Measurements from ENCODE around the gene TRIM17. TPM values are rescaled to one million over a fixed set of nuclear protein-coding genes. Genes with fewer than 3 reads are reported as not detected.

The TRIM17 gene
- total RNA-seq, 1 donor from 2014 or later: 1.2 TPM

- H3K9me3 ChIP-seq: no peaks in the 10 kb centered on the region
- no peak overlapping the region for H3K27ac ChIP-seq
- no peak for TF ChIP-seq POLR2A (IDR thresholded peaks at IDR 0.05)
- TF ChIP-seq POLR2AphosphoS5 (IDR thresholded peaks at IDR 0.05; ENCODE audit: insufficient read depth in 1 of 2, low read depth in 1 of 2): no peak
- TF ChIP-seq CTCF (IDR thresholded peaks at IDR 0.05): no peak
- intact Hi-C loops (cut with DNase I): no loop called here
- H3K36me3 ChIP-seq: no peaks in the 10 kb centered on the region
- no peaks in the 10 kb centered on the region for H3K4me1 ChIP-seq
- DNase-seq (ENCODE audit: extremely low spot score in 2 of 2): no peak
- no peaks in the 10 kb centered on the region for H3K27me3 ChIP-seq
- H3K4me3 ChIP-seq: no peak overlapping the region
Observed at GRCh38 chr1:228364706-228365213, 51.9 kb downstream of the TRIM17 start.

- DNase-seq (ENCODE audit: extremely low spot score in 2 of 2): no peak
Observed at GRCh38 chr1:228364068-228364705, 52.5 kb downstream of the TRIM17 start.

GRCh38 chr1:228363686-228364067, 53.0 kb downstream of the TRIM17 start:
- Histone ChIP-seq H3K9me3 (no peaks in the 10 kb centered on the region), H3K27me3 (no peaks in the 10 kb centered on the region), H3K27ac (no peak overlapping the region), H3K36me3 (no peaks in the 10 kb centered on the region), H3K4me1 (no peaks in the 10 kb centered on the region), H3K4me3 (no peak overlapping the region)
- no peak for DNase-seq (ENCODE audit: extremely low spot score in 2 of 2)
- intact Hi-C loops (cut with DNase I): no loop called here
- TF ChIP-seq POLR2A (IDR thresholded peaks at IDR 0.05): no peak
- no peak for TF ChIP-seq CTCF (IDR thresholded peaks at IDR 0.05)
- no peak for TF ChIP-seq POLR2AphosphoS5 (IDR thresholded peaks at IDR 0.05; ENCODE audit: insufficient read depth in 1 of 2, low read depth in 1 of 2)

More at GRCh38 chr1:228364068-228364705, 52.5 kb downstream of the TRIM17 start:
- Histone ChIP-seq H3K9me3 (no peaks in the 10 kb centered on the region), H3K4me1 (no peaks in the 10 kb centered on the region), H3K27me3 (no peaks in the 10 kb centered on the region), H3K27ac (no peak overlapping the region), H3K36me3 (no peaks in the 10 kb centered on the region), H3K4me3 (no peak overlapping the region)
- intact Hi-C loops (cut with DNase I): no loop called here
- TF ChIP-seq POLR2A (IDR thresholded peaks at IDR 0.05): no peak
- TF ChIP-seq POLR2AphosphoS5 (IDR thresholded peaks at IDR 0.05; ENCODE audit: insufficient read depth in 1 of 2, low read depth in 1 of 2): no peak
- no peak for TF ChIP-seq CTCF (IDR thresholded peaks at IDR 0.05)

DNA sequence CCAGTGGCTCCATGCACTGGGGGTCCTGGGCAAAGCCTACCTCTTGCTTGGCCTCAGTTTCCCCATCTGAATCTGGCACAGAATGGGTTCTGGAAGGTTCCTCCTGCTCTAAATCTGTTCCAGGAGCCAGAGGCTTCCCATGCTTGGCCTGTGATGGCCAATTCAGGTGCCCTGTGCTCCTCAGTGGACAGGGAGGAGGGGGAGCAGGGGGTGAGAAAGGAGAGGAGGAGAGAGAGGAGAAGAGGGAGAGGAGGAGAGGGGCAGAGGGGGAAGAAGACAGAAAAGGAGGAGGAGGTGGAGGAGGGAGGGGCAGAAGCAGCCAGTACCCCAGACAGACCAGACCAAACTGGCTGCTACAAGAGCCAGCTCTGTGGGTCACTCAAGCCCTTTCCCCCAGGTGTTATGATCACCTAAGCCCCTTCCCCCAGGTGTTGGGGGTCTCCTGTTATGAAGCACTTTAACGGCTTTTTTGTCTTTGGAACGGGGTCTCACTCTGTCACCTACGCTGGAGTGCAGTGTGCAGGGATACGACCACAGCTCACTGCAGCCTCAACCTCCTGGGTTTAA, 53.7 kb downstream of the TRIM17 start:
- DNase-seq (ENCODE audit: extremely low spot score in 2 of 2): no peak
- no peaks in the 10 kb centered on the region for H3K9me3 ChIP-seq
- no peaks in the 10 kb centered on the region for H3K4me1 ChIP-seq
- no peaks in the 10 kb centered on the region for H3K36me3 ChIP-seq
- intact Hi-C loops (cut with DNase I): no loop called here
- TF ChIP-seq POLR2A (IDR thresholded peaks at IDR 0.05): no peak
- TF ChIP-seq CTCF (IDR thresholded peaks at IDR 0.05): no peak
- no peak for TF ChIP-seq POLR2AphosphoS5 (IDR thresholded peaks at IDR 0.05; ENCODE audit: insufficient read depth in 1 of 2, low read depth in 1 of 2)
- H3K4me3 ChIP-seq: no peak overlapping the region
- no peaks in the 10 kb centered on the region for H3K27me3 ChIP-seq
- H3K27ac ChIP-seq: no peak overlapping the region

Measured in vagina (tissue), 2 donors.